Mesothelial cell of epicardium (in vitro differentiated cells): ENCODE data around the gene TIMM8B. TPM values are rescaled to one million over a fixed set of nuclear protein-coding genes. Genes with fewer than 3 reads are reported as not detected.

Experiments used
- DNase-seq, 2 experiments: peaks; one replicate each; pipeline ENCODE4 v3.0.0; 2021; ENCODE audit warnings: low spot score in 2 of 2; ENCODE audit not compliant: unreplicated experiment in 2 of 2
- H3K27ac Mint-ChIP-seq: 2 replicates; pipeline ENCODE4 v1.8.0; 2021; ENCODE audit warnings: mixed read lengths
- H3K27me3 Mint-ChIP-seq: 2 replicates; pipeline ENCODE4 v1.8.0; 2021; ENCODE audit warnings: low read depth, mixed read lengths
- H3K36me3 Mint-ChIP-seq: 2 replicates; pipeline ENCODE4 v1.8.0; 2021; ENCODE audit warnings: mixed read lengths
- H3K4me1 Mint-ChIP-seq: 2 replicates; pipeline ENCODE4 v1.8.0; 2021; ENCODE audit warnings: mixed read lengths
- H3K4me3 Mint-ChIP-seq: 2 replicates; pipeline ENCODE4 v1.8.0; 2021; ENCODE audit warnings: mild to moderate bottlenecking, moderate library complexity, mixed read lengths
- H3K9me3 Mint-ChIP-seq: 2 replicates; pipeline ENCODE4 v1.8.0; 2021; ENCODE audit warnings: mixed read lengths
- CTCF ChIP-seq: fragments of 200-600 bp; sonication (generic); IDR thresholded peaks from one replicate; pipeline ENCODE4 v1.5.0; 2021; ENCODE audit warnings: antibody characterized with exemption; ENCODE audit not compliant: unreplicated experiment
- total RNA-seq: library from RNA; stranded (reverse); gene quantifications from 3 replicates; pipeline ENCODE4 v1.2.1, GENCODE V29; 2021

The TIMM8B gene
- total RNA-seq, 1 donor from 2014 or later, result 51.5 TPM

GRCh38 chr11:112037527-112037926 is 49.0 kb downstream of the TIMM8B start:
- H3K27ac Mint-ChIP-seq, result no peak overlapping the region
- H3K27me3 Mint-ChIP-seq, result no peaks in the 10 kb centered on the region
- no peak for DNase-seq
- H3K4me1 Mint-ChIP-seq, result no peaks in the 10 kb centered on the region
- H3K4me3 Mint-ChIP-seq, result no peak overlapping the region
- no peaks in the 10 kb centered on the region for H3K9me3 Mint-ChIP-seq
- no peak for TF ChIP-seq CTCF
- peaks cover 49% of the 10 kb centered on the region for H3K36me3 Mint-ChIP-seq

Other genes with a start within 250 kb of the TIMM8B start
- gene ALG9, start 215.2 kb downstream of the TIMM8B start, total RNA-seq, result 48.5 to 51.9 TPM (median 50.6 TPM) in 3 replicates
- 2.9 to 3.5 TPM (median 3.2 TPM) in 3 replicates for gene FDXACB1, start 207.6 kb downstream of the TIMM8B start, total RNA-seq
- 31.2 to 35.9 TPM (median 34.0 TPM) in 3 replicates for gene CFAP68, start 207.2 kb downstream of the TIMM8B start, total RNA-seq
- gene CRYAB, start 175.0 kb downstream of the TIMM8B start, total RNA-seq, result 0.49 to 0.74 TPM (median 0.63 TPM) in 3 replicates
- 0.22 to 0.51 TPM (median 0.27 TPM) in 3 replicates for gene HSPB2, start 174.0 kb downstream of the TIMM8B start, total RNA-seq
- gene C11orf52, start 167.8 kb downstream of the TIMM8B start, total RNA-seq, result 6.9 to 7.9 TPM (median 7.9 TPM) in 3 replicates
- 20.0 to 21.2 TPM (median 20.3 TPM) in 3 replicates for gene DIXDC1, start 149.4 kb downstream of the TIMM8B start, total RNA-seq
- gene DLAT, start 61.3 kb downstream of the TIMM8B start, total RNA-seq, result 23.8 to 26.5 TPM (median 25.0 TPM) in 3 replicates
- 1.2 to 1.9 TPM (median 1.3 TPM) in 3 replicates for gene PIH1D2, start 12.7 kb downstream of the TIMM8B start, total RNA-seq
- gene NKAPD1, start 12.5 kb downstream of the TIMM8B start, total RNA-seq, result 23.3 to 28.0 TPM (median 26.3 TPM) in 3 replicates
- 44.4 to 48.6 TPM (median 47.3 TPM) in 3 replicates for gene SDHD, start 117 bp upstream of the TIMM8B start, total RNA-seq
- 0.24 to 0.31 TPM (median 0.29 TPM) in 3 replicates for gene IL18, start 77.3 kb upstream of the TIMM8B start, total RNA-seq
- gene TEX12, start 80.6 kb upstream of the TIMM8B start, total RNA-seq, result 0.36 to 0.65 TPM in 2 of 3 replicates, not detected in the other
- 38.2 to 43.4 TPM (median 38.9 TPM) in 3 replicates for gene BCO2, start 88.8 kb upstream of the TIMM8B start, total RNA-seq
- gene PTS, start 139.7 kb upstream of the TIMM8B start, total RNA-seq, result 54.9 to 59.3 TPM (median 56.2 TPM) in 3 replicates
- not detected in 3 replicates for gene PLET1, start 174.1 kb upstream of the TIMM8B start, total RNA-seq